HEK293 (cell line): ENCODE data around the gene MORN3.
"Not testable (repeated sequence)": the region's sequence is repeated elsewhere in the genome, so short reads cannot be mapped to it uniquely, and the experiment has no call there.

Experiments
- ATF2 ChIP-seq: fragments of 450-650 bp; formaldehyde crosslinking; IDR thresholded peaks from 2 replicates; pipeline ENCODE4 v1.5.1; 2016; ENCODE audit warnings: missing biosample characterization, missing genetic modification characterization, low read depth
- CTCF ChIP-seq: fragments of 450-650 bp; formaldehyde crosslinking; IDR thresholded peaks from 2 replicates; pipeline ENCODE4 v1.5.1; 2016; ENCODE audit warnings: missing biosample characterization, missing genetic modification characterization
- HOXA7 ChIP-seq: sonication (generic); formaldehyde crosslinking; IDR thresholded peaks from 2 replicates; pipeline ENCODE4 v1.8.1; 2022; ENCODE audit warnings: missing genetic modification reagents, borderline replicate concordance
- KLF16 ChIP-seq: fragments of 450-650 bp; formaldehyde crosslinking; IDR thresholded peaks from 2 replicates; pipeline ENCODE4 v1.5.1; 2017; ENCODE audit warnings: missing biosample characterization, missing genetic modification characterization
- TRIM28 ChIP-seq: IDR thresholded peaks from 2 replicates; pipeline ENCODE4 v1.6.1; 2011; ENCODE audit warnings: low read length, control low read depth, borderline replicate concordance
- YY1 ChIP-seq: fragments of 450-650 bp; formaldehyde crosslinking; IDR thresholded peaks from 2 replicates; pipeline ENCODE4 v1.5.1; 2018; ENCODE audit warnings: missing biosample characterization, missing genetic modification characterization
- ZBTB17 ChIP-seq: fragments of 450-650 bp; formaldehyde crosslinking; IDR thresholded peaks from 2 replicates; pipeline ENCODE4 v1.5.1; 2016; ENCODE audit warnings: missing biosample characterization, missing genetic modification characterization
- ZFP3 ChIP-seq: fragments of 450-650 bp; formaldehyde crosslinking; IDR thresholded peaks from 2 replicates; pipeline ENCODE4 v1.5.1; 2016; ENCODE audit warnings: low read depth, missing biosample characterization, missing genetic modification characterization
- ZNF133 ChIP-seq: fragments of 450-650 bp; formaldehyde crosslinking; IDR thresholded peaks from 2 replicates; pipeline ENCODE4 v1.5.1; 2016; ENCODE audit warnings: missing biosample characterization, missing genetic modification characterization
- ZNF184 ChIP-seq: fragments of 450-650 bp; IDR thresholded peaks from 2 replicates; pipeline ENCODE4 v1.5.1; 2018; ENCODE audit warnings: missing biosample characterization, mild to moderate bottlenecking, missing genetic modification characterization
- ZNF280D ChIP-seq: fragments of 450-650 bp; formaldehyde crosslinking; IDR thresholded peaks from 2 replicates; pipeline ENCODE4 v1.5.1; 2016; ENCODE audit warnings: missing biosample characterization, missing genetic modification characterization
- ZNF549 ChIP-seq: fragments of 450-650 bp; IDR thresholded peaks from 2 replicates; pipeline ENCODE4 v1.5.1; 2018; ENCODE audit warnings: missing biosample characterization, missing genetic modification characterization, mild to moderate bottlenecking, inconsistent platforms, moderate library complexity

- not testable (repeated sequence) for TF ChIP-seq ZFP3 (tag by site-specific recombination); ZNF549 (tag by site-specific recombination); YY1 (tag by site-specific recombination); TRIM28; ATF2 (tag by site-specific recombination); ZNF133; ZNF280D; ZBTB17 (tag by site-specific recombination); ZNF184 (tag by site-specific recombination); CTCF; HOXA7 (CRISPR knock-in tag); KLF16
Observed at GRCh38 chr12:121709064-121709424, 39.6 kb upstream of the MORN3 start.
